ENCODE data around the gene ZNF541.

Gene ZNF541

DNA sequence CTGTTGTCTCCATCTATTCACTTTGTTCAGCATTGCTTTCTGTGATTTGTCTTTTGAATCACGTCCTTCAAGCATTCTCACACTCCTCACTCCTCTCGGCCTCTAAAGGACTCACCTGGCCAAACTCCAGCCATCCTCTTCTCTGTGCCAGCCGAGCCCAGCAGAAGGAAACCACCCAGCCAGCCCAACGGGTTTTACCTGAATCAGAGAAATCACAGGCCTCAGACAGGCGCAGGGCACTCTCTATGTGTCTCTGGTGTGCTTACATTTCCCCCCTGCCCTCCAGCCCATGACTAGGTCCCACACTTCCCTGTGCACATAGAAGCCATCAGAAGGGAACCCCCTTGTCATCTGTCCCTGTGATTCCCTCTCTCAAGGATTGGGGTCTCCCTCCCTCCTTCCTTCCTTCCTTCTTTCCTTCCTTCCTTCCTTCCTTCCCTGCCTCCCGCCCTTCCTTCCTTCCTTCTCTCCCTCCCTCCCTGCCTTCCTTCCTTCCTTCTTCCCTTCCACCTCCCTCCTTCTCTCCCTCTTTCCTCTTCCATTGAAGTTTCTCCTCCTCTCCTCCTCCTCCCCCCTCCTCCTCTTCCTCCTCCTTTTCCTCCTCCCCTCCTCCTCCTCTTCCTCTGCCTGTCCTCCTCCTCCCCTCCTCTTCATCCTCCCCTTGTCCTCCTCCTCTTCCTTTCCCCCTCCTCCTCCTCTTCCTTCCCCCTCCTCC, 8.8 kb upstream of the ZNF541 start:
- TF ChIP-seq, protein P1, sequence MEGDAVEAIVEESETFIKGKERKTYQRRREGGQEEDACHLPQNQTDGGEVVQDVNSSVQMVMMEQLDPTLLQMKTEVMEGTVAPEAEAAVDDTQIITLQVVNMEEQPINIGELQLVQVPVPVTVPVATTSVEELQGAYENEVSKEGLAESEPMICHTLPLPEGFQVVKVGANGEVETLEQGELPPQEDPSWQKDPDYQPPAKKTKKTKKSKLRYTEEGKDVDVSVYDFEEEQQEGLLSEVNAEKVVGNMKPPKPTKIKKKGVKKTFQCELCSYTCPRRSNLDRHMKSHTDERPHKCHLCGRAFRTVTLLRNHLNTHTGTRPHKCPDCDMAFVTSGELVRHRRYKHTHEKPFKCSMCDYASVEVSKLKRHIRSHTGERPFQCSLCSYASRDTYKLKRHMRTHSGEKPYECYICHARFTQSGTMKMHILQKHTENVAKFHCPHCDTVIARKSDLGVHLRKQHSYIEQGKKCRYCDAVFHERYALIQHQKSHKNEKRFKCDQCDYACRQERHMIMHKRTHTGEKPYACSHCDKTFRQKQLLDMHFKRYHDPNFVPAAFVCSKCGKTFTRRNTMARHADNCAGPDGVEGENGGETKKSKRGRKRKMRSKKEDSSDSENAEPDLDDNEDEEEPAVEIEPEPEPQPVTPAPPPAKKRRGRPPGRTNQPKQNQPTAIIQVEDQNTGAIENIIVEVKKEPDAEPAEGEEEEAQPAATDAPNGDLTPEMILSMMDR (conservative IDR thresholded peaks at IDR 0.05; ENCODE audit: low read depth, low read length), result no peak
- no peak overlapping the region for H3K4me3 ChIP-seq (ENCODE audit: low read length)
- DNase-seq (ENCODE audit: low read depth), result no peak

DNA sequence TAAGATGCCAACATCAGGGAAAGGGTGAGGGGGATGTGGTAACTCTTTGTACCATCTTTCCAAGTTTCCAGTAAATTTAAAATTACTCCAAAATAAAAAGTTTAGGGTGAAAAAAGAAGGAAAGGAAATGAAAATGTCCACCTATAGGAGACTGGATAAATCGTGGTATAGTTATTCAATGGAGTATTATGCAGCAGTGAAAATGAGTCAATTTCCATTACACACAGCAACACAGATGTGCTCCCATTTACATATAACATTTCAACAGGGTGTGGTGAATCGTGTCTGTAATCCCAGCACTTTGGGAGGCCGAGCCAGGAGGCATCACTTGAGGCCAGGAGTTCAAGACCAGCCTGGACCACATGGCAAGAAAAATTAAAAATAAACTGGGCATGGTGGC, 7.4 kb upstream of the ZNF541 start:
- DNase-seq (ENCODE audit: low read depth), result no peak
- TF ChIP-seq, protein P1 (conservative IDR thresholded peaks at IDR 0.05; ENCODE audit: low read depth, low read length), result no peak
- no peak overlapping the region for H3K4me3 ChIP-seq (ENCODE audit: low read length)

DNA sequence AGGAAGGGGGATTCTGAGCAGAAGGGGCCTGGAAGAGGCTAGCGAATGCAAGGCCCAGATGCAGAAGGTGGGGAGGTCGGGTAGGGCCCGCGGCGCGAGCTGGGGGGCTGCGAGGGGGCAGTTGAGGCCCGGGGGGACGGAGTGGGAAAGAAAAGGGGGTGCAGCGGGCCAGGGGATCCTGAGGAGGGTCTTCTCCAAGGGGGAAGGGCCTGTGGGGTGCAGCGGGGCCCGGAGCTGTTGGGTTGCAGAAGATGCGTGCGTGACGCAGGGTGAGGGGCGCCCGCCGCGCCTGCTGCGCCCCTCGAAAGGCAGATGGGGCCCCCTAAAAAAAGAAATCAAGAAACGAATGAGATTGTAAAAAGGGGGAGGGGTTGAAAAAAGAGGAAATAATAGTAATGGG, 313 bp downstream of the ZNF541 start:
- H3K4me3 ChIP-seq (ENCODE audit: low read length), result no peak overlapping the region
- TF ChIP-seq, protein P1 (conservative IDR thresholded peaks at IDR 0.05; ENCODE audit: low read depth, low read length), result no peak
- no peak for DNase-seq (ENCODE audit: low read depth)

DNA sequence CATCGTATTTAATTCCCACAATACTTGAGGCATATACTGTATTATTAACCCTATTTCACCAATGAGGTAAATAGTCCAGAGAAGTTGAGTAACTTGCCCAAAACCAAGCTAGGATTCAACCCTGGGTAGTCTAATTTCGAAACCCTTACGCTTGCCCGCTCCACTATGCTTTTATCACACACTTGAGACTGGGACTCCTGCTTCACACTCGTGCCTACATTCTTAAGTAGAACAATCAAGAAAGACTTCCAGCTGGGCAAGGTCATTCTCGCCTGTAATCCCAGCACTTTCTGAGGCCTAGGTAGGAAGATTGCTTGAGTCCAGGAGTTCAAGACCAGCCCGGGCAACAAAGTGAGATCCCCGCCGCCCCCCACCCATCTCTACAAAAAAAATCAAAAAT, 3.6 kb downstream of the ZNF541 start:
- no peak overlapping the region for H3K4me3 ChIP-seq (ENCODE audit: low read length)
- no peak for DNase-seq (ENCODE audit: low read depth)
- TF ChIP-seq, protein P1 (conservative IDR thresholded peaks at IDR 0.05; ENCODE audit: low read depth, low read length), result no peak

DNA sequence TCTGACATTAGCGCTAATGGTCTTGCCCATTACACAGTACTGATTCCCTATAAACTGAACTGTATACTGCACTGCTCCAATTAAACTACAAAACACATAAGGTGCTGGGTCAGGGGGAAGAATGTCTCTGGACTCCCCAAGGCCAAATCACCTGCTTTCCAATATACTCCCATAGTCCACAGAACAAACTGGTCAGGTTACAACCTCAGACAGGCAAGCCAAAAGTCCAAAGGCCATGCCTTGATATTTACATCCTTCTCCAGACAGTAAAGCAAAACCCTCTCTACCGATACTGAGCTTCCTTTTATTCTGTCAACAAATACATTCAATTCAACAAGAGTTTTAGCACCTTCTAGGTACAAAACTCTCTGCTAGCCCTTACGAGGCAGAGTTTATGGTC, 8.9 kb downstream of the ZNF541 start:
- H3K4me3 ChIP-seq (ENCODE audit: low read length), result no peak overlapping the region
- TF ChIP-seq, protein P1 (conservative IDR thresholded peaks at IDR 0.05; ENCODE audit: low read depth, low read length), result no peak
- DNase-seq (ENCODE audit: low read depth), result no peak

DNA sequence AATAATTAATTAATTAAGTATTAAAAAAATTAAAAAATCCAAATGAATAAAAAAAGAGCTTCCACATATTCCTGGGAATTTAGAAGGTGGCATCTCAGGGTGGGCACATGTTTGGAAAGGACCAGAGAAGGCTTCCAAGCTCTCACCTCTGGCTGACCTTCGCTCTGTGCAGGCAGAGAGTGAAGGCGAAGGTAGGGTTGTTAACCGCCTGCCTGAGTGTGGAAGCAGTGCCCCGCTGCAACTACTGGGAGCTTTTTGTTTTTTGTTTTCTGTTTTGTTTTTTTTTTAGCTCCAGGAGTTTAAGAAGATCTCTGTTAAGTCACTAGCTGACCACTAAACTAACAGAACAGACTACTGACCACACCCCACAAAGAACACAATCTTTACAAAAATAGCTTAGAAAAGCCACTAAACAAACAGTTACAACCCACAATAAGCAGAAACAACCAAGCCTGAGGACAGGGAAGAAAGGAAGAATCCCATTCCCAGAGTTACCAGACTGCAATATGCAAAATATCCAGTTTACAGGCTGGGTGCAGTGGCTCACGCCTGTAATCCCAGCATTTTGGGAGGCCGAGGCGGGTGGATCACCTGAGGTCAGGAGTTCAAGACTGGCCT, 11.4 kb downstream of the ZNF541 start:
- TF ChIP-seq, protein P1 (conservative IDR thresholded peaks at IDR 0.05; ENCODE audit: low read depth, low read length), result no peak
- no peak overlapping the region for H3K4me3 ChIP-seq (ENCODE audit: low read length)
- DNase-seq (ENCODE audit: low read depth), result no peak

DNA sequence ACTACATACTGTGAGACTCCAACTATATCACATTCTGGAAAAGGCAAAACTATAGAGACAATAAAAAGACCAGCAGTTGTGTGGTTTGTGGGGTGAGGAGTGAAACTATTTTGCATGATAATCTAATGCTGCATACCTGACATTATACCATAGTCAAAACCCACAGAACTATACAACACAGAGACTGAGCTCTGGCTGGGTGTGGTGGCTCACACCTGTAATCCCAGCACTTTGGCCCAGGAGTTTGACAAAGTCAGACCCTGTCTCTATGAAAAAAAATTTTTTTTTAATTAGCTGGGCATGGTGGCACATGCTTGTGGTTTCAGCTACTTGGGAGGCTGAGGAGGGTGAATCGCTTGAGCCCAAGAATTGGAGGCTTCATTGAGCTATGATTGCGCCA, 11.9 kb downstream of the ZNF541 start:
- no peak for DNase-seq (ENCODE audit: low read depth)
- TF ChIP-seq, protein P1 (conservative IDR thresholded peaks at IDR 0.05; ENCODE audit: low read depth, low read length), result no peak
- H3K4me3 ChIP-seq (ENCODE audit: low read length), result no peak overlapping the region
